ENCODE data around the gene MTX1. TPM values are rescaled to one million over a fixed set of nuclear protein-coding genes. Genes with fewer than 3 reads are reported as not detected.

Gene MTX1
- total and polyA plus RNA-seq, 2 experiments from 2014 or later = 77.7 to 106 TPM

DNA sequence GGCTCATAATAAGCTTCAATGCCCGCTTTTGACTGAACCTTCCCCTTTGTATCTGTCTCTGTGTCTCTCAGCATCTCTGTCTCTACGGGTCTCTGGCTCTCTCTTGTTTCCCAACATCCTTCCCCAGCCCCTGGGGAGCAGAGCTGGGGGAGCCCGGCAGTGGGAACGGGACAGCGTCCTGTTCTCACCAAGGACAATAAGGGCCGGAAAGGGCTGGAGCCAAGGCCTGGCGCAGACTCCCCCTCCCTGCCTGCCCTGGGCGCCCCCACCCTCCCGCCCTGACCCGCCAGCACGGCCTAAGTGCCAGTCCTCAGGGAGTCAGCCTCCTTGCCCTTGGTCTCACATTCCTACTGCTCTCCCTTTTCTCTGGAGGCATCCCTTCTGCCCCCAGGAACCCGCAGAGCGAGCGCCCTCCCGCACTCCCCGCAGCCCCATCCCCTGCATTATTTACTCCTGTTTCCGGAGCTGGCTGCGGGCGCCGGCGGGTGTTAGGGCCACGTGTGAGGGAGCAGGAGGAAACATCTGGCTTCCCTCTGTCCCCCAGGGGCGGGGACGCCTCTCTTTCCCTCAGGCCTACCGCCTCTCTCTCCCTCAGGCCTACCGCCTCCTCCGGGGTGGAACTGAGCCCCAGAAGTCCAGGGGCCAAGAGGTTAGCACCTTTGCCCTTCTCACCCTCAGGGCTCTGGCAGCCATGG lies 41.9 kb upstream of the MTX1 start:
- Mint-ChIP-seq H3K27me3 (ENCODE audit: insufficient read depth, low read depth, poor library complexity) (peaks cover 4% of the 10 kb centered on the region), H3K9me3 (peaks cover 6% of the 10 kb centered on the region; the same call in 2 of the 3 replicates), H3K4me1 (peaks cover 11% of the 10 kb centered on the region), H3K36me3 (ENCODE audit: low read depth) (peaks cover 15% of the 10 kb centered on the region), H3K4me3 (peak overlapping the region; percentile 85), H3K27ac (peak overlapping the region; percentile 87)
- TF ChIP-seq, protein P1, sequence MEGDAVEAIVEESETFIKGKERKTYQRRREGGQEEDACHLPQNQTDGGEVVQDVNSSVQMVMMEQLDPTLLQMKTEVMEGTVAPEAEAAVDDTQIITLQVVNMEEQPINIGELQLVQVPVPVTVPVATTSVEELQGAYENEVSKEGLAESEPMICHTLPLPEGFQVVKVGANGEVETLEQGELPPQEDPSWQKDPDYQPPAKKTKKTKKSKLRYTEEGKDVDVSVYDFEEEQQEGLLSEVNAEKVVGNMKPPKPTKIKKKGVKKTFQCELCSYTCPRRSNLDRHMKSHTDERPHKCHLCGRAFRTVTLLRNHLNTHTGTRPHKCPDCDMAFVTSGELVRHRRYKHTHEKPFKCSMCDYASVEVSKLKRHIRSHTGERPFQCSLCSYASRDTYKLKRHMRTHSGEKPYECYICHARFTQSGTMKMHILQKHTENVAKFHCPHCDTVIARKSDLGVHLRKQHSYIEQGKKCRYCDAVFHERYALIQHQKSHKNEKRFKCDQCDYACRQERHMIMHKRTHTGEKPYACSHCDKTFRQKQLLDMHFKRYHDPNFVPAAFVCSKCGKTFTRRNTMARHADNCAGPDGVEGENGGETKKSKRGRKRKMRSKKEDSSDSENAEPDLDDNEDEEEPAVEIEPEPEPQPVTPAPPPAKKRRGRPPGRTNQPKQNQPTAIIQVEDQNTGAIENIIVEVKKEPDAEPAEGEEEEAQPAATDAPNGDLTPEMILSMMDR (conservative IDR thresholded peaks at IDR 0.05; ENCODE audit: low read depth in 2 of 2) = 0 out of 4 replicates have a peak, but pooled peaks of 1 of the 2 experiments have one; percentile 1
- TF ChIP-seq POLR2AphosphoS5 (IDR thresholded peaks at IDR 0.05; ENCODE audit: low read depth) (peak; percentile 14), CREB1 (CRISPR knock-in tag; IDR thresholded peaks at IDR 0.05; ENCODE audit: low read depth) (no peak)
- H3K27me3 ChIP-seq (ENCODE audit: insufficient read depth) = no peaks in the 10 kb centered on the region
- H3K4me3 ChIP-seq = peak overlapping the region; percentile 64
- no peaks in the 10 kb centered on the region for H3K36me3 ChIP-seq (ENCODE audit: insufficient read depth)
- peak overlapping the region; percentile 100 for H2AFZ ChIP-seq
- no peaks in the 10 kb centered on the region for H3K9me2 ChIP-seq (ENCODE audit: insufficient read depth)
- peak overlapping the region; percentile 95 for H3K4me2 ChIP-seq
- peak overlapping the region; percentile 68; the same call in 1 of the 2 replicates for H3K27ac ChIP-seq (ENCODE audit: low read depth)
- peak; percentile 88 for DNase-seq (ENCODE audit: low spot score)
- ATAC-seq = peak; percentile 59
- H3F3A ChIP-seq (replicated peaks; ENCODE audit: low read depth) = peaks cover 22% of the 10 kb centered on the region
- peaks cover 7% of the 10 kb centered on the region for H3K79me2 ChIP-seq (replicated peaks; ENCODE audit: insufficient read depth)
- no peaks in the 10 kb centered on the region for H4K20me1 ChIP-seq (replicated peaks; ENCODE audit: insufficient read depth)
- H3K4me1 ChIP-seq (ENCODE audit: insufficient read depth) = peaks cover 16% of the 10 kb centered on the region; the same call in 1 of the 2 replicates

- ATAC-seq (peak; percentile 81), DNase-seq (ENCODE audit: low spot score) (peak; percentile 97)
- Histone ChIP-seq H3K36me3 (ENCODE audit: insufficient read depth) (no peaks in the 10 kb centered on the region), H3K79me2 (replicated peaks; ENCODE audit: insufficient read depth) (peaks cover 15% of the 10 kb centered on the region), H3K4me1 (ENCODE audit: insufficient read depth) (peaks cover 23% of the 10 kb centered on the region), H3K4me3 (peak overlapping the region; percentile 64), H3K27ac (ENCODE audit: low read depth) (peak overlapping the region; percentile 68; the same call in 1 of the 2 replicates), H3K4me2 (peak overlapping the region; percentile 95), H4K20me1 (replicated peaks; ENCODE audit: insufficient read depth) (no peaks in the 10 kb centered on the region), H2AFZ (peak overlapping the region; percentile 99), H3K9me2 (ENCODE audit: insufficient read depth) (no peaks in the 10 kb centered on the region), H3K27me3 (ENCODE audit: insufficient read depth) (no peaks in the 10 kb centered on the region), H3F3A (replicated peaks; ENCODE audit: low read depth) (peaks cover 30% of the 10 kb centered on the region)
- peak overlapping the region; percentile 85 for H3K27ac Mint-ChIP-seq
- peaks cover 4% of the 10 kb centered on the region for H3K27me3 Mint-ChIP-seq (ENCODE audit: insufficient read depth, low read depth, poor library complexity)
- peak overlapping the region; percentile 85 for H3K4me3 Mint-ChIP-seq
- H3K4me1 Mint-ChIP-seq = peaks cover 18% of the 10 kb centered on the region
- TF ChIP-seq, protein P1 (conservative IDR thresholded peaks at IDR 0.05; ENCODE audit: low read depth in 2 of 2) = peak; percentile 97 to 99
- TF ChIP-seq EZH2phosphoT487 (IDR thresholded peaks at IDR 0.05; ENCODE audit: unreplicated experiment) (no peak), NANOG (IDR thresholded peaks at IDR 0.05; ENCODE audit: borderline replicate concordance) (no peak), ZNF331 (CRISPR knock-in tag; IDR thresholded peaks at IDR 0.05; ENCODE audit: low read depth) (no peak), ZNF462 (CRISPR knock-in tag; IDR thresholded peaks at IDR 0.05) (no peak), JUNB (IDR thresholded peaks at IDR 0.05; ENCODE audit: unreplicated experiment) (no peak)
- H3K9me3 Mint-ChIP-seq = peaks cover 6% of the 10 kb centered on the region
- peaks cover 20% of the 10 kb centered on the region for H3K36me3 Mint-ChIP-seq (ENCODE audit: low read depth)
Measured at GRCh38 chr1:155167166-155168104, 41.1 kb upstream of the MTX1 start.
